ENCODE measurements around the gene SPATA32. TPM values are rescaled to one million over a fixed set of nuclear protein-coding genes. Genes with fewer than 3 reads are reported as not detected.

Gene SPATA32
- total and polyA plus RNA-seq, 12 donors, result 0.13 to 0.16 TPM; not detected in 10

- Histone ChIP-seq H3K27ac (peak overlapping the region in 1 of 10 donors; percentile 52), H3K36me3 (peaks cover 0 to 84% (median 0%) of the 10 kb centered on the region in 9 donors), H3K4me3 (no peak overlapping the region), H3K4me1 (peaks cover 0 to 39% (median 11%) of the 10 kb centered on the region in 9 donors), H3K9me3 (no peaks in the 10 kb centered on the region), H3K27me3 (no peaks in the 10 kb centered on the region)
- intact Hi-C loops (cut with DNase I), result loop anchor here in 5 of 10 donors (1.0 to 5.0 kb wide), 4 partner anchors 16 to 152 kb away; no protein-coding TSS in a partner anchor
- DNase-seq (peak; percentile 70 to 74), ATAC-seq (peak in 7 of 8 donors; percentile 32 to 64 (median 49))
- TF ChIP-seq CTCF (IDR thresholded peaks at IDR 0.05), result peak; percentile 60 to 88 (median 79)
- 58 to 70% methylated on average over 20 of the region's 20 CpGs for WGBS, 2 donors
These were observed 26.2 kb downstream of the SPATA32 start for GRCh38 chr17:45235416-45236281.

DNA sequence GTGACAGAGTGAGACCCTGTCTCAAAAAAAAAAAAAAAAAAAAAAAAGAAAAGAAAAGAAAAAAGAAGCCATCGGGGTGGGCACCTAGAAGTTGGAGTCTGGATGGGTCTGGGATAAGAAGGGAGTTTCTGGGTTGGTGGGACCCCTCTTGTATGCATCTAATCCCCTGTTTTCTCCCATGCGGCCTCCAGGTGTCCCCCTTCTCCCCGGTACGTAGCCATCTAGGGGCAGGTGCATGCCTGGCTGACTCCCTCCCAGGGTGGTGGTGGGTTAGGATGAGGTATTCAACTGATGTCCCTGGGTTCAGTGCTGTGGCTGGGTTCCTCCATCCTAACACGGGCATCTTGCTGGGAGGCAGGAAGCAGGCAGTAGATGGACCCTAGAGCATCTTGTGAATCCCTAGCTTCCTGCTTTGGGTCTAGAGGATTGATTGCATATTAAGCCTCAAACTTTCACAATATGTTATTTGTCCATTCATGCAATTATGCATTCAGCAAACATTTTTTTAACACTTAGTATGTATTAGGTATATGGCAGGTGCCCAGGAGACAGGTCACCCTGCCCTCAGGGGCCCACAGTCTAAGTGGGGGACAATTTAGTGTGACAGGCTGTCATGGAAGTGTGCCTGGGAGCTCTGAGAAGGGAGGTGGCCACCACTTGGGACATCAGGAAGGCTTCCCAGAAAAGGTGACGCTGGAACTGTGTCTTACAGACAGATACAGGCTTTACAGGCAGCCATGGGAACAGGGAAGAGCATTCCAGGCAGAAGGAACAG is 27.1 kb downstream of the SPATA32 start:
- ATAC-seq, result no peak
- Histone ChIP-seq H3K4me1 (peaks cover 0 to 45% (median 19%) of the 10 kb centered on the region in 9 donors), H3K9me3 (no peaks in the 10 kb centered on the region), H3K27me3 (no peaks in the 10 kb centered on the region), H3K27ac (peak overlapping the region in 1 of 10 donors; percentile 52), H3K4me3 (no peak overlapping the region), H3K36me3 (peaks cover 0 to 76% (median 0%) of the 10 kb centered on the region in 9 donors)
- intact Hi-C loops (cut with DNase I), result loop anchor here in 5 of 10 donors (1.0 to 5.0 kb wide), 5 partner anchors 16 to 152 kb away; no protein-coding TSS in a partner anchor
- 38 to 54% methylated on average over 6 of the region's 6 CpGs for WGBS, 2 donors
- no peak for DNase-seq
- TF ChIP-seq CTCF (IDR thresholded peaks at IDR 0.05), result peak in 5 of 9 donors; percentile 9 to 35 (median 17)

GRCh38 chr17:45233423-45233924 is 28.4 kb downstream of the SPATA32 start:
- peaks cover 0 to 62% (median 0%) of the 10 kb centered on the region in 9 donors for H3K36me3 ChIP-seq
- H3K27me3 ChIP-seq, result no peaks in the 10 kb centered on the region
- H3K9me3 ChIP-seq, result no peaks in the 10 kb centered on the region
- H3K27ac ChIP-seq, result no peak overlapping the region
- no peak for TF ChIP-seq CTCF (IDR thresholded peaks at IDR 0.05)
- DNase-seq (no peak), ATAC-seq (no peak)
- peaks cover 5 to 59% (median 32%) of the 10 kb centered on the region in 9 donors for H3K4me1 ChIP-seq
- no peak overlapping the region for H3K4me3 ChIP-seq
- intact Hi-C loops (cut with DNase I), result loop anchor here in 1 of 10 donors (5.0 kb wide), 1 partner anchor 149 kb away; no protein-coding TSS in a partner anchor
- 92 to 94% methylated on average over 8 of the region's 8 CpGs for WGBS, 2 donors

Measured in heart right ventricle (tissue), 16 donors.